ENCODE measurements around the gene FAM13A.
"Not testable (repeated sequence)": the region's sequence is repeated elsewhere in the genome, so short reads cannot be mapped to it uniquely, and the experiment has no call there.

The FAM13A gene

GRCh38 chr4:88911246-88912212 is 145.5 kb downstream of the FAM13A start:
- Mint-ChIP-seq H3K27ac (no peak overlapping the region), H3K4me3 (no peak overlapping the region), H3K36me3 (ENCODE audit: insufficient read depth) (no peaks in the 10 kb centered on the region), H3K4me1 (ENCODE audit: low read depth in 2 of 2) (no peaks in the 10 kb centered on the region), H3K9me3 (no peaks in the 10 kb centered on the region), H3K27me3 (no peaks in the 10 kb centered on the region)
- DNase-seq, result no peak
- no peak for ATAC-seq (replicated peaks)

GRCh38 chr4:88910101-88910500 is 146.9 kb downstream of the FAM13A start:
- no peaks in the 10 kb centered on the region for H3K36me3 Mint-ChIP-seq (ENCODE audit: insufficient read depth)
- H3K27ac Mint-ChIP-seq, result no peak overlapping the region
- H3K4me1 Mint-ChIP-seq (ENCODE audit: low read depth in 2 of 2), result no peaks in the 10 kb centered on the region
- ATAC-seq (replicated peaks) (no peak), DNase-seq (no peak)
- no peak overlapping the region for H3K4me3 Mint-ChIP-seq
- H3K9me3 Mint-ChIP-seq, result peaks cover 0 to 1% of the 10 kb centered on the region in 2 donors
- H3K27me3 Mint-ChIP-seq, result peaks cover 8 to 14% of the 10 kb centered on the region in 2 donors

DNA sequence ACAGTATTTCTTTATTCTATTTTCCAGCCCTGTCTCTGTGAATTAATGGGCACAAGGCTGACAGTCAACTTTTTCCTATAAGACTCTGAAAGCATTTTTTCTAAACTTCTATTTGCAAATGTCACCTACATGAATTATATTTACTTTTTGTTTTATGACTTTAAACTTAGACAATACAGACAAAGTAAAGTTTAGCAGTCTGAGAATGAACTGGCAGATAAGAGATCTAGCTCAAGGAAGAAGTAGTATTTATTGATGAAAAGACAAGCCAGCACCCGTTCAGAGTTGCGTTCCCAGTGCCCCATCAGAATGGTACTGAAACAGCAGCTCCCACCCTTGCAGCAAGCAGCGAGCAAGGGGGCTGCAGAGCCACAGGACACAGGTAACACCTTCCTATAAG is 148.5 kb downstream of the FAM13A start:
- peaks cover 0 to 1% of the 10 kb centered on the region in 2 donors for H3K9me3 Mint-ChIP-seq
- H3K4me3 Mint-ChIP-seq, result no peak overlapping the region
- H3K4me1 Mint-ChIP-seq (ENCODE audit: low read depth in 2 of 2), result no peaks in the 10 kb centered on the region
- DNase-seq (no peak), ATAC-seq (replicated peaks) (no peak)
- no peaks in the 10 kb centered on the region for H3K36me3 Mint-ChIP-seq (ENCODE audit: insufficient read depth)
- H3K27ac Mint-ChIP-seq, result no peak overlapping the region
- peaks cover 8 to 14% of the 10 kb centered on the region in 2 donors for H3K27me3 Mint-ChIP-seq

- Mint-ChIP-seq H3K27me3 (peaks cover 8 to 14% of the 10 kb centered on the region in 2 donors), H3K36me3 (ENCODE audit: insufficient read depth) (no peaks in the 10 kb centered on the region), H3K27ac (no peak overlapping the region), H3K9me3 (peaks cover 0 to 1% of the 10 kb centered on the region in 2 donors), H3K4me3 (no peak overlapping the region), H3K4me1 (ENCODE audit: low read depth in 2 of 2) (no peaks in the 10 kb centered on the region)
- DNase-seq (no peak), ATAC-seq (replicated peaks) (no peak)
These were observed 149.0 kb downstream of the FAM13A start for GRCh38 chr4:88908003-88908402.

GRCh38 chr4:88907478-88907877 is 149.5 kb downstream of the FAM13A start:
- H3K27me3 Mint-ChIP-seq, result peaks cover 8 to 14% of the 10 kb centered on the region in 2 donors
- no peaks in the 10 kb centered on the region for H3K4me1 Mint-ChIP-seq (ENCODE audit: low read depth in 2 of 2)

DNA sequence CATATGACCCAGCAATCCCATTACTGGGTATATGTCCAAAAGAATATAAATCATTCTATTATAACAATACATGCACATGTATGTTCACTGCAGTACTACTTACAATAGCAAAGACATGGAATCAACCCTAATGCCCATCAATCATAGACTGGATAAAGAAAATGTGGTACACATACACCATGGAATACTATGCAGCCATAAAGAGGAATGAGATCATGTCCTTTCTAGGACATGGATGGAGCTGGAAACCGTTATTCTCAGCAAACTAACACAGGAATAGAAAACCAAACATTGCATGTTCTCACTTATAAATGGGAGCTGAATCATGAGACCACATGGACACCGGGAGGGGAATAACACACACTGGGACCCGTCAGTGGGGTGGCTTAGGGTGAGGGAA is 152.7 kb downstream of the FAM13A start:
- H3K4me3 Mint-ChIP-seq; DNase-seq; H3K4me1 Mint-ChIP-seq (ENCODE audit: low read depth in 2 of 2); ATAC-seq (replicated peaks); H3K9me3 Mint-ChIP-seq; H3K36me3 Mint-ChIP-seq (ENCODE audit: insufficient read depth); H3K27ac Mint-ChIP-seq: not testable (repeated sequence)
- peaks cover 14 to 23% of the 10 kb centered on the region in 2 donors for H3K27me3 Mint-ChIP-seq

More at GRCh38 chr4:88907478-88907877, 149.5 kb downstream of the FAM13A start:
- H3K9me3 Mint-ChIP-seq, result peaks cover 0 to 1% of the 10 kb centered on the region in 2 donors
- ATAC-seq (replicated peaks) (no peak), DNase-seq (no peak)
- H3K4me3 Mint-ChIP-seq, result no peak overlapping the region
- H3K36me3 Mint-ChIP-seq (ENCODE audit: insufficient read depth), result no peaks in the 10 kb centered on the region
- no peak overlapping the region for H3K27ac Mint-ChIP-seq

DNA sequence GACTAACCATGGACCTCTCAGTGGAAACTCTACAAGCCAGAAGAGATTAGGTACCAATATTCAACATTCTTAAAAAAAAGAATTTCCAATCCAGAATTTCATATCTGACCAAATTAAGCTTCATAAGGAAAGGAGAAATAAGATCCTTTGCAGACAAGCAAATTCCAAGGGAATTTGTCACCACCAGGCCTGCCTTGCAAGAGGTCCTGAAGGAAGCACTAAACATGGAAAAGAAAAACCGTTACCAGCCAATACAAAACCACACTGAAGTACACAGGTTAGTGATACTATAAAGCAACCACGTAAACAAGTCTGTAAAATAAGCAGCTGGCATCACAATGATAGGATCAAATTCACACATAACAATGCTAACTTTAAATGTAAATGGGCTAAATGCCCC is 156.6 kb downstream of the FAM13A start:
- ATAC-seq (replicated peaks), result no peak
- Mint-ChIP-seq H3K4me3 (no peak overlapping the region), H3K27ac (no peak overlapping the region), H3K36me3 (ENCODE audit: insufficient read depth) (no peaks in the 10 kb centered on the region), H3K9me3 (peaks cover 7% of the 10 kb centered on the region in 2 donors), H3K27me3 (peaks cover 4 to 15% of the 10 kb centered on the region in 2 donors), H3K4me1 (ENCODE audit: low read depth in 2 of 2) (no peaks in the 10 kb centered on the region)
- no peak for DNase-seq

DNA sequence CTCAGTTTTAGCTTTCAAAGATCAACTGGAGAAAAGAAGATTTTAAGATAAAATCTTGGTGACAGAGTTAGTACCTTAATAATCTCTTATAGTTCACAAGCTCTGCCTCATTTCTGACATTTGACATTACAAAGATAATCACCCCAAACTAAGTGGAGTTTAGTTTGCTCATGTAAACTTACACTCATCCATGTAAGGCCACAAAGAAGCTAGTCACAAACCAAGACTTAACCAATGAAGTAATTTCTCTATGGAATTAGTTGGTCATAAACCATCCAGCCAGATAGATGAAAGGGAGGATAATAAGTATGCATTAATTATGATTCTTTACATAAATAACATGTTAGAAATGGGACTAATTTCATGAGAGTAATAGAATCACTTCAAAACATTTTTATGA is 159.2 kb downstream of the FAM13A start:
- DNase-seq, result no peak
- ATAC-seq (replicated peaks), result no peak
- Mint-ChIP-seq H3K4me3 (no peak overlapping the region), H3K36me3 (ENCODE audit: insufficient read depth) (no peaks in the 10 kb centered on the region), H3K27ac (no peak overlapping the region), H3K4me1 (ENCODE audit: low read depth in 2 of 2) (no peaks in the 10 kb centered on the region), H3K27me3 (peaks cover 0 to 14% of the 10 kb centered on the region in 2 donors), H3K9me3 (peaks cover 7 to 9% of the 10 kb centered on the region in 2 donors)

- Mint-ChIP-seq H3K27ac (no peak overlapping the region), H3K27me3 (peaks cover 0 to 14% of the 10 kb centered on the region in 2 donors), H3K9me3 (peaks cover 7 to 9% of the 10 kb centered on the region in 2 donors), H3K4me1 (ENCODE audit: low read depth in 2 of 2) (no peaks in the 10 kb centered on the region), H3K4me3 (no peak overlapping the region), H3K36me3 (ENCODE audit: insufficient read depth) (no peaks in the 10 kb centered on the region)
- DNase-seq (no peak), ATAC-seq (replicated peaks) (no peak)
These were observed 159.8 kb downstream of the FAM13A start for GRCh38 chr4:88897180-88897579.

DNA sequence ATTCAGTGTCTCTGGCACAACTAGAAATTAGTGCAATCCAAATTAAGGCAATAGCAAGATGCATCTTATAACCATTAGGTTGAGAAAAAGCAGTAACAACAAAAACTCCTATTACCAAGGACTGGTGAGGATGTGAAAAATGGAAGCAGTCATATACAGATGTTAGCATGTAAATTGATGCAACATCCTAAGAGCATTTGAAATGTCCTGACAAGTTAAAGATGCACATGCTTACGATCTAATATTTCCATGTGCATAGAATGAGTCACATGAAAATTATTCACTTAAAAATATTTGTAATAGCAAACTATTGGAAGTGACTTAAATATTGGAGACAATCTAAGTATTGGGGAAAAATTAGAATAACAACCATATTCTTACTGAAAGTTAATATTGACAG is 163.0 kb downstream of the FAM13A start:
- Mint-ChIP-seq H3K27ac (no peak overlapping the region), H3K9me3 (peaks cover 0 to 2% of the 10 kb centered on the region in 2 donors), H3K4me3 (no peak overlapping the region), H3K36me3 (ENCODE audit: insufficient read depth) (no peaks in the 10 kb centered on the region), H3K4me1 (ENCODE audit: low read depth in 2 of 2) (no peaks in the 10 kb centered on the region), H3K27me3 (peaks cover 4 to 13% of the 10 kb centered on the region in 2 donors)
- ATAC-seq (replicated peaks) (no peak), DNase-seq (no peak)

- Mint-ChIP-seq H3K27me3 (peaks cover 7 to 13% of the 10 kb centered on the region in 2 donors), H3K36me3 (ENCODE audit: insufficient read depth) (no peaks in the 10 kb centered on the region), H3K4me1 (ENCODE audit: low read depth in 2 of 2) (no peaks in the 10 kb centered on the region), H3K9me3 (peaks cover 0 to 2% of the 10 kb centered on the region in 2 donors), H3K4me3 (no peak overlapping the region), H3K27ac (no peak overlapping the region)
- DNase-seq (no peak), ATAC-seq (replicated peaks) (no peak)
These were observed 164.3 kb downstream of the FAM13A start for GRCh38 chr4:88892646-88893045.

DNA sequence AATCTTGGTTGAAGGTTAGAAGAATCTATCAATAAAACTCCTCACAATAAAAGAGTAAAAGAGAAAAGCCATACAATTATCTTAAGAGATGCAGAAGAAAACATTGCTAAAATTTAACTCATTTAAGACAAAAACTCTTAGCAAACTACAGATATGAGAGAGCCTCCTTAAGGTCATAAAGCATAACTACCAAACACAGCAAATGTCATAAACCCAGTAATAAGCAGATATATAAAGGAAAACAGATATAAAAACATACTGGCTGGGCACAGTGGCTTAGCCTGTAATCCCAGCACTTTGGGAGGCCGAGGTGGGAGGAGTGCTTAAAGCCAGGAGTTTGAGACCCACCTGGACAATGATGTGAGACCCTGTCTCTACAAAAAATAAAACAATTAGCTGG is 165.3 kb downstream of the FAM13A start:
- Mint-ChIP-seq H3K36me3 (ENCODE audit: insufficient read depth) (no peaks in the 10 kb centered on the region), H3K27me3 (peaks cover 7 to 13% of the 10 kb centered on the region in 2 donors), H3K4me1 (ENCODE audit: low read depth in 2 of 2) (no peaks in the 10 kb centered on the region), H3K4me3 (no peak overlapping the region), H3K27ac (no peak overlapping the region), H3K9me3 (peaks cover 0 to 2% of the 10 kb centered on the region in 2 donors)
- ATAC-seq (replicated peaks) (no peak), DNase-seq (no peak)

DNA sequence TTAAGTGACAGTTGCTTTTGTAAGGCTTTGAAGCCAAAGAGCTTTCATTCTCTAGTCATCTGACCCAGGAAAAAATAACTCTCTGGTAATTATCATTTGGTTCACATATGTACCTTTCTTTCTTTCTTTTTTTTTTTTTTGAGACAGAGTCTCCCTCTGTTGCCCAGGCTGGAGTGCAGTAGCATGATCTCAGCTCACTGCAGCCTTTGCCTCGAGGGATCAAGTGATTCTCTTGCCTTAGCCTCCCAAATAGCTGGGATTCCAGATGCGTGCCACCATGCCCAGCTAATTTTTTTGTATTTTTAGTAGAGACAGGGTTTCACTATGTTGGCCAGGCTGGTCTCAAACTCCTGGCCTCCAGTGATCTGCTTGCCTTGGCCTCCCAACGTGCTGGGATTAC is 169.6 kb downstream of the FAM13A start:
- H3K27me3 Mint-ChIP-seq, result peaks cover 7 to 13% of the 10 kb centered on the region in 2 donors
- H3K4me1 Mint-ChIP-seq (ENCODE audit: low read depth in 2 of 2), result not testable (repeated sequence)

GRCh38 chr4:88881227-88881569 is 175.8 kb downstream of the FAM13A start:
- Mint-ChIP-seq H3K4me3 (no peak overlapping the region), H3K27ac (no peak overlapping the region), H3K9me3 (no peaks in the 10 kb centered on the region), H3K4me1 (ENCODE audit: low read depth in 2 of 2) (peaks cover 0 to 2% of the 10 kb centered on the region in 2 donors), H3K36me3 (ENCODE audit: insufficient read depth) (no peaks in the 10 kb centered on the region), H3K27me3 (peaks cover 14 to 18% of the 10 kb centered on the region in 2 donors)
- DNase-seq, result no peak
- ATAC-seq (replicated peaks), result no peak

More for the DNA sequence above, 169.6 kb downstream of the FAM13A start:
- H3K27ac Mint-ChIP-seq; H3K36me3 Mint-ChIP-seq (ENCODE audit: insufficient read depth); H3K9me3 Mint-ChIP-seq; DNase-seq; H3K4me3 Mint-ChIP-seq; ATAC-seq (replicated peaks): not testable (repeated sequence)
